ENCODE data around the gene EIF1AX.

DNA sequence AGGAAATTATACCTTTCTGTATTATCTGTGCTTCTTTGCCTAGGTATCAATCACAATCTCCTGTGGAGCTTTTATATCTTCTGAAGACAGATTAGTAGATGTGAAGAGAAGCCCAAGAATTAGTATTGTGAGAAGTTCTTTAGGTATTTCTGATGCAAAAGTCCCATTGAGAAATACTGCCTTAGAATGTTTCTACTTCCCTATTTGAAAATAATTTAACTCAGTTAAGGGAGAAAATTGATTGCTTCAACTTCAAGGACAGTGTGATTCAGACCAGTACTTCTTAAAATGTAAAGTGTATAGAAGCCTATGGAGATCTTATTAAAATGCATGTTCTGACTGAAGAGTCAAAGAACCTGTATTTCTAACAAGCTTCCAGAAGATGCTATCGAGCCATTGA lies 9.0 kb downstream of the EIF1AX start:
- TF ChIP-seq POLR2AphosphoS5 (IDR thresholded peaks at IDR 0.05; ENCODE audit: low read depth, low read length): no peak
- no peak for TF ChIP-seq POLR2A (IDR thresholded peaks at IDR 0.05; ENCODE audit: low read depth, low read length)
- TF ChIP-seq TAF1 (IDR thresholded peaks at IDR 0.05; ENCODE audit: borderline replicate concordance, low read depth, low read length): no peak
